ENCODE data around the gene NDUFA13. TPM values are rescaled to one million over a fixed set of nuclear protein-coding genes. Genes with fewer than 3 reads are reported as not detected.
A peak's percentile ranks its signal among the peaks of the same experiment; 100 is the strongest.

NDUFA13 gene
- total and polyA plus RNA-seq, 2 experiments from 2014 or later, result 80.4 to 615 TPM

- no peak for DNase-seq (ENCODE audit: low spot score)
- peaks cover 15% of the 10 kb centered on the region for H3K4me1 ChIP-seq (ENCODE audit: insufficient read depth)
- H3K36me3 ChIP-seq (replicated peaks; ENCODE audit: insufficient read depth, low read depth), result no peaks in the 10 kb centered on the region
- no peak for TF ChIP-seq EZH2 (IDR thresholded peaks at IDR 0.05; ENCODE audit: borderline replicate concordance)
- TF ChIP-seq EZH2phosphoT487 (IDR thresholded peaks at IDR 0.05; ENCODE audit: low read depth, severe bottlenecking, unreplicated experiment), result no peak
- TF ChIP-seq CTCF (IDR thresholded peaks at IDR 0.05; ENCODE audit: poor library complexity), result no peak
- H3K9me3 ChIP-seq (ENCODE audit: low read depth), result no peaks in the 10 kb centered on the region
- 98% methylated on average over 44 of the region's 46 CpGs for WGBS (ENCODE audit: low lambda C conversion rate, missing lambda C conversion rate)
- no peaks in the 10 kb centered on the region for H4K20me1 ChIP-seq (ENCODE audit: insufficient read depth, poor library complexity, severe bottlenecking)
- peaks cover 31% of the 10 kb centered on the region for H3K79me2 ChIP-seq
- H3K4me3 ChIP-seq, result no peak overlapping the region
- H3K27me3 ChIP-seq, result no peaks in the 10 kb centered on the region
- no peak overlapping the region for H3K4me2 ChIP-seq
- no peak overlapping the region for H3K27ac ChIP-seq
- H2AFZ ChIP-seq, result no peak overlapping the region
- H3K9me2 ChIP-seq (replicated peaks; ENCODE audit: insufficient read depth), result no peaks in the 10 kb centered on the region
Observed at GRCh38 chr19:19514215-19514657, 1.8 kb upstream of the NDUFA13 start.

GRCh38 chr19:19514881-19515641 lies 964 bp upstream of the NDUFA13 start, which contains the start of gene TSSK6:
Gene TSSK6, minus strand, starts transcription at chr19:19515548. Its CDS starts 121 bp downstream, at chr19:19515427.
- Histone ChIP-seq H3K36me3 (replicated peaks; ENCODE audit: insufficient read depth, low read depth) (no peaks in the 10 kb centered on the region), H2AFZ (peak within 1 kb of the TSS; percentile 93), H3K4me1 (ENCODE audit: insufficient read depth) (peaks cover 15% of the 10 kb centered on the region), H3K27me3 (no peaks in the 10 kb centered on the region), H4K20me1 (ENCODE audit: insufficient read depth, poor library complexity, severe bottlenecking) (no peaks in the 10 kb centered on the region), H3K9me2 (replicated peaks; ENCODE audit: insufficient read depth) (no peaks in the 10 kb centered on the region), H3K9me3 (ENCODE audit: low read depth) (no peaks in the 10 kb centered on the region), H3K4me3 (peak within 1 kb of the TSS; percentile 88), H3K4me2 (peak within 1 kb of the TSS; percentile 93), H3K27ac (peak within 1 kb of the TSS; percentile 93), H3K79me2 (peaks cover 40% of the 10 kb centered on the region)
- TF ChIP-seq CTCF (IDR thresholded peaks at IDR 0.05; ENCODE audit: poor library complexity) (no peak), EZH2phosphoT487 (IDR thresholded peaks at IDR 0.05; ENCODE audit: low read depth, severe bottlenecking, unreplicated experiment) (no peak), EZH2 (IDR thresholded peaks at IDR 0.05; ENCODE audit: borderline replicate concordance) (no peak)
- no peak for DNase-seq (ENCODE audit: low spot score)
- 98% methylated on average over 70 of the region's 74 CpGs for WGBS (ENCODE audit: low lambda C conversion rate, missing lambda C conversion rate)

- peak overlapping the region; percentile 93 for H3K4me2 ChIP-seq
- DNase-seq (ENCODE audit: low spot score), result no peak
- no peak overlapping the region for H2AFZ ChIP-seq
- no peaks in the 10 kb centered on the region for H3K9me3 ChIP-seq (ENCODE audit: low read depth)
- H3K4me1 ChIP-seq (ENCODE audit: insufficient read depth), result peaks cover 15% of the 10 kb centered on the region
- TF ChIP-seq EZH2 (IDR thresholded peaks at IDR 0.05; ENCODE audit: borderline replicate concordance) (no peak), EZH2phosphoT487 (IDR thresholded peaks at IDR 0.05; ENCODE audit: low read depth, severe bottlenecking, unreplicated experiment) (no peak), CTCF (IDR thresholded peaks at IDR 0.05; ENCODE audit: poor library complexity) (no peak)
- H3K27me3 ChIP-seq, result no peaks in the 10 kb centered on the region
- no peaks in the 10 kb centered on the region for H3K36me3 ChIP-seq (replicated peaks; ENCODE audit: insufficient read depth, low read depth)
- peak overlapping the region; percentile 88 for H3K4me3 ChIP-seq
- H3K79me2 ChIP-seq, result peaks cover 61% of the 10 kb centered on the region
- H3K9me2 ChIP-seq (replicated peaks; ENCODE audit: insufficient read depth), result no peaks in the 10 kb centered on the region
- 97% methylated on average over 10 of the region's 10 CpGs for WGBS (ENCODE audit: low lambda C conversion rate, missing lambda C conversion rate)
- peaks cover 6% of the 10 kb centered on the region for H4K20me1 ChIP-seq (ENCODE audit: insufficient read depth, poor library complexity, severe bottlenecking)
- H3K27ac ChIP-seq, result no peak overlapping the region
Observed at GRCh38 chr19:19517235-19517619, 1.2 kb downstream of the NDUFA13 start.

Data from hepatocyte (in vitro differentiated cells).